Peyer's patch (tissue), 4 donors: ENCODE data around the gene MACROH2A1.

ENCODE experiments used
- CTCF ChIP-seq, 6 experiments: fragments of 450-650 bp in 4 of 6; fragments of 200-600 bp in 2 of 6; sonication (generic) in 1 of 6; IDR thresholded peaks; one replicate each; pipeline ENCODE4 v1.5.1; 2017 to 2019; ENCODE audit warnings: antibody characterized with exemption in 6 of 6, mild to moderate bottlenecking in 3 of 6, moderate library complexity in 1 of 6
- POLR2A ChIP-seq, 2 donors: fragments of 450-650 bp; IDR thresholded peaks; one replicate each; pipeline ENCODE4 v1.5.1; 2017; ENCODE audit warnings: antibody characterized with exemption in 2 of 2, mild to moderate bottlenecking in 2 of 2, moderate library complexity in 2 of 2

- no peak for TF ChIP-seq CTCF (IDR thresholded peaks at IDR 0.05)
- no peak for TF ChIP-seq POLR2A (IDR thresholded peaks at IDR 0.05)
Observed at GRCh38 chr5:135394095-135394494, 4.9 kb downstream of the MACROH2A1 start.
